Glutamatergic neuron (in vitro differentiated cells): ENCODE results near the gene LRRC71. TPM values are rescaled to one million over a fixed set of nuclear protein-coding genes. Genes with fewer than 3 reads are reported as not detected.

Source experiments
- DNase-seq: peaks from one replicate; pipeline ENCODE4 v3.0.0; 2022
- H3K27ac Mint-ChIP-seq: one replicate; pipeline ENCODE4 v1.8.0; 2020; ENCODE audit warnings: mild to moderate bottlenecking, mixed read lengths, inconsistent platforms; ENCODE audit not compliant: unreplicated experiment
- H3K27me3 Mint-ChIP-seq: one replicate; pipeline ENCODE4 v1.8.0; 2020; ENCODE audit warnings: mild to moderate bottlenecking, moderate library complexity, mixed read lengths, inconsistent platforms; ENCODE audit not compliant: unreplicated experiment
- H3K36me3 Mint-ChIP-seq: one replicate; pipeline ENCODE4 v1.8.0; 2020; ENCODE audit warnings: mild to moderate bottlenecking, mixed read lengths, inconsistent platforms; ENCODE audit not compliant: unreplicated experiment
- H3K4me1 Mint-ChIP-seq: one replicate; pipeline ENCODE4 v1.8.0; 2020; ENCODE audit warnings: mild to moderate bottlenecking, low read depth, mixed read lengths, inconsistent platforms; ENCODE audit not compliant: unreplicated experiment
- H3K4me3 Mint-ChIP-seq: one replicate; pipeline ENCODE4 v1.8.0; 2020; ENCODE audit warnings: mild to moderate bottlenecking, mixed read lengths, inconsistent platforms; ENCODE audit not compliant: unreplicated experiment
- H3K9me3 Mint-ChIP-seq: one replicate; pipeline ENCODE4 v1.8.0; 2020; ENCODE audit warnings: mild to moderate bottlenecking, moderate library complexity, mixed read lengths, inconsistent platforms; ENCODE audit not compliant: unreplicated experiment
- total RNA-seq: library from RNA; stranded (reverse); fragmentation: NEBNext Ultra II Directional; extraction: Animal tissue kit (Norgen Biotek cat#: 25700); gene quantifications from one replicate; pipeline ENCODE4 v1.2.1, GENCODE V29; 2021; ENCODE audit not compliant: unreplicated experiment
- TF ChIP-seq, protein P1 (sequence below): fragments of 200-600 bp; sonication (generic); IDR thresholded peaks from one replicate; pipeline ENCODE4 v1.5.0; 2021; ENCODE audit not compliant: partially characterized antibody, unreplicated experiment

Gene LRRC71
- total RNA-seq, 1 donor from 2014 or later: not detected

DNA sequence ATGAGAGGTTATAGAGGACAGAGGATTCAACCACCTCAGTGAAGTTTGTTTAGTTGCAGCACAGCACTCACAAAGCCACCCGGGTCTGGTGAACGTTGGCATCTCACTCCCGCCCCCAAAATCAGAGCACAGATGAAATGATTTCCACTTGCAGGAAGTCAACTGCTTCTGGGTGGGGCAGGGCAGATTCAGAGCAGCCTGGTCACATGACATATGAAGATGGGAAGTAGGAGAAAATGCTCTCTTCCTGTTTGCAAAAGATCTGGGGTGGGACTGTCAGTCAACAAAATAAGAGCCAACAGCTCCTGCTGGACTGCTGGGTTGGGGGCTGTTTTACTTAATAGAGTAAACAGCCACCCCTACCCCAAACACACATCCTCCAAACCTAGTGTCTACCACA, 43.2 kb downstream of the LRRC71 start:
- Mint-ChIP-seq H3K27ac (no peak overlapping the region), H3K36me3 (no peaks in the 10 kb centered on the region), H3K4me3 (no peak overlapping the region), H3K27me3 (no peaks in the 10 kb centered on the region), H3K9me3 (peaks cover 2% of the 10 kb centered on the region), H3K4me1 (no peaks in the 10 kb centered on the region)
- DNase-seq: no peak
- TF ChIP-seq, protein P1, sequence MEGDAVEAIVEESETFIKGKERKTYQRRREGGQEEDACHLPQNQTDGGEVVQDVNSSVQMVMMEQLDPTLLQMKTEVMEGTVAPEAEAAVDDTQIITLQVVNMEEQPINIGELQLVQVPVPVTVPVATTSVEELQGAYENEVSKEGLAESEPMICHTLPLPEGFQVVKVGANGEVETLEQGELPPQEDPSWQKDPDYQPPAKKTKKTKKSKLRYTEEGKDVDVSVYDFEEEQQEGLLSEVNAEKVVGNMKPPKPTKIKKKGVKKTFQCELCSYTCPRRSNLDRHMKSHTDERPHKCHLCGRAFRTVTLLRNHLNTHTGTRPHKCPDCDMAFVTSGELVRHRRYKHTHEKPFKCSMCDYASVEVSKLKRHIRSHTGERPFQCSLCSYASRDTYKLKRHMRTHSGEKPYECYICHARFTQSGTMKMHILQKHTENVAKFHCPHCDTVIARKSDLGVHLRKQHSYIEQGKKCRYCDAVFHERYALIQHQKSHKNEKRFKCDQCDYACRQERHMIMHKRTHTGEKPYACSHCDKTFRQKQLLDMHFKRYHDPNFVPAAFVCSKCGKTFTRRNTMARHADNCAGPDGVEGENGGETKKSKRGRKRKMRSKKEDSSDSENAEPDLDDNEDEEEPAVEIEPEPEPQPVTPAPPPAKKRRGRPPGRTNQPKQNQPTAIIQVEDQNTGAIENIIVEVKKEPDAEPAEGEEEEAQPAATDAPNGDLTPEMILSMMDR: no peak

GRCh38 chr1:156964441-156964840, 44.0 kb downstream of the LRRC71 start:
- TF ChIP-seq, protein P1: no peak
- H3K27ac Mint-ChIP-seq: no peak overlapping the region
- H3K36me3 Mint-ChIP-seq: no peaks in the 10 kb centered on the region
- H3K4me1 Mint-ChIP-seq: no peaks in the 10 kb centered on the region
- no peak for DNase-seq
- H3K27me3 Mint-ChIP-seq: no peaks in the 10 kb centered on the region
- no peaks in the 10 kb centered on the region for H3K9me3 Mint-ChIP-seq
- no peak overlapping the region for H3K4me3 Mint-ChIP-seq

DNA sequence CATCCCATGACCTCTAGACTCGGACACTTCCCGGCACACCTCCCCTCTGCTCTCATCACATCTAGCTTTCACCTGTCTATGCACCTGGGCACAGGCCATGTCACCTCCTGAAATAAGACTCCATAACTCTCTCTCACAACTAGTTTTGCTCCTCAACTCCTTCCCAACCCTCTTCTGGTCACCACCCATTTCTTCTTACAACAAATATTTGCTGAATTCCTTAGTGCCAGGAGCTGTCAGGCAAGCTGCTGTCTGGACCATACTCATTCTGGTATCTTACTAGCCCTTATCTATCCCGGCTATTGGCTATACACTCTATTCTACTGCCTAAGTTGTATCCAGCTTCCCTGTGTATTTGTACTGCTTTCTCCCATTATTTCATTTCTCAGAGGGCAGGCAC, 49.1 kb downstream of the LRRC71 start:
- no peaks in the 10 kb centered on the region for H3K9me3 Mint-ChIP-seq

DNA sequence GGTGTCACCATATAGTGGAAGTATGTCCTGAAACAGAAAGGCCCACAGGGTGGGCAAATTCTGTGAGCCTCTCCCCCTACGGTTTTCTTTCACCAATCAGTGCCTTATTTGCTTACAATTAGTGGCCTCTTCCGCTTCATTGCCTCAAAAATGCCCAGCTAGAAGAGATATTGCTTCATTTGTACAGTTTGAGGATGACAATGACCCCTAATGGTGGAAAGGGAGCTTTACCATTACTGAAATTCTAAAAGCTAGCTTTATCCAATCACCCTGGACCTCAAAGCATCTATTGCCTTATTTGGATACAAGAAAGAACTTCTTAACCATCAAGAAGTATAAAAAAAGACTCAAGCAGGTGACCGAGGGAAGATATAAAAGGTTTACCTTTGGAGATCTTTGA, 49.6 kb downstream of the LRRC71 start:
- no peaks in the 10 kb centered on the region for H3K4me1 Mint-ChIP-seq
- TF ChIP-seq, protein P1: peak; percentile 20
- H3K4me3 Mint-ChIP-seq: no peak overlapping the region
- DNase-seq: no peak
- H3K9me3 Mint-ChIP-seq: no peaks in the 10 kb centered on the region
- no peaks in the 10 kb centered on the region for H3K27me3 Mint-ChIP-seq
- H3K27ac Mint-ChIP-seq: no peak overlapping the region
- no peaks in the 10 kb centered on the region for H3K36me3 Mint-ChIP-seq

More for the DNA sequence above, 49.1 kb downstream of the LRRC71 start:
- no peak for DNase-seq
- Mint-ChIP-seq H3K27me3 (no peaks in the 10 kb centered on the region), H3K4me1 (no peaks in the 10 kb centered on the region), H3K36me3 (no peaks in the 10 kb centered on the region), H3K27ac (no peak overlapping the region), H3K4me3 (no peak overlapping the region)
- TF ChIP-seq, protein P1: no peak

DNA sequence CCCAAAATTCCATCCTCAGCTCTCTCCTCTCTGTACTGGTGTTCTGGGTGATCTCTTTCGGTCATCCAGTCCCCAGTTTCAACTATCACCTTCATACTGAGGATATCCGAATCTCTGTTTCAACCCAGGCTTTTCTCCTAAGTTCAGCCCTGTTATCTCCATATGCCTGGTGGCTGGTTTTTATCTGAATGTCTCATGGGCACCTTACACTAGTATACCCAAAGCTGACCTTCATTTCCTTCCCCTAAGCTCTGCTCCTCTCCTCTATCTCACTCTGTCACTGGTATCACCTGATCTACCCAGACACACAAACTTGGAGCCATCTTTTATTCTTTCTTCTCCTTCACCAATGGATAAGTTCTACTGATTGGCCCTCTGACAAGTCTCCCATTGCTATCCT, 53.0 kb downstream of the LRRC71 start:
- DNase-seq: no peak
- TF ChIP-seq, protein P1: no peak
- Mint-ChIP-seq H3K36me3 (no peaks in the 10 kb centered on the region), H3K27ac (no peak overlapping the region), H3K4me3 (no peak overlapping the region), H3K9me3 (peaks cover 3% of the 10 kb centered on the region), H3K4me1 (no peaks in the 10 kb centered on the region), H3K27me3 (peaks cover 4% of the 10 kb centered on the region)
